GM13977 (cell line): ENCODE measurements around the gene KCNQ1.

ENCODE experiments used
- DNase-seq: peaks from one replicate; pipeline ENCODE4 v3.0.0; 2012; ENCODE audit warnings: low spot score
- CTCF ChIP-seq: IDR thresholded peaks from 2 replicates; pipeline ENCODE4 v1.5.1; 2012; ENCODE audit warnings: mild to moderate bottlenecking, control low read depth; ENCODE audit not compliant: insufficient read depth; ENCODE audit errors: extremely low read depth, missing control alignments
- in situ Hi-C: fragments of 300-500 bp; cut with MboI; formaldehyde crosslinking; loops from one replicate; pipeline ENCODE4 v1.12.0; 2022; ENCODE audit warnings: low sequenced_read_pairs, low pct_unique_long_range_greater_than_20kb, mixed read lengths, inconsistent platforms; ENCODE audit not compliant: unreplicated experiment

Gene KCNQ1

DNA sequence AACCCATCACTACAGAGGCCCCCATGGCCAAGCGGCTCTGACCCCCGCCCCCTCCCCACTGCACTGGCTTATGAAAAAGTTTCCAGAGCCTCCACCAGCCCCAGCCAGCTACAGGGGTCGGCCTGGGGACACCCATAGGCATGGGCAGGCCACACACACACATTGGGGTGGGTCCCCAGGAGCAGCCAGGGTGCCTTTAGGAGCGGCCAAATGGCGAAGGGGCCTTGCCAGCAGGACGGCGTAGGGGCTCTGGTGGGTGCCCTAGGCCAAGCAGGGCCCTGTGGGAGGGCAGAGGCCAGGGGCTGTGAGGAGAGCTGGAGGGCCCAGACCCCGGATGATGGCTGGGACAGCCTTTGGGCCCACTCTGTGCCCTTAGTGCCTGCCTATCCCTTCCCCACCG lies 34.2 kb upstream of the KCNQ1 start:
- TF ChIP-seq CTCF, result no peak
- DNase-seq, result no peak
- in situ Hi-C loops, result loop anchor here (25.0 kb wide), 1 partner anchor 223 kb away; no protein-coding TSS in a partner anchor

- no peak for DNase-seq
- TF ChIP-seq CTCF, result no peak
- in situ Hi-C loops, result loop anchor here (25.0 kb wide), 1 partner anchor 224 kb away; no protein-coding TSS in a partner anchor
These were observed 33.1 kb upstream of the KCNQ1 start for GRCh38 chr11:2411446-2412305.

DNA sequence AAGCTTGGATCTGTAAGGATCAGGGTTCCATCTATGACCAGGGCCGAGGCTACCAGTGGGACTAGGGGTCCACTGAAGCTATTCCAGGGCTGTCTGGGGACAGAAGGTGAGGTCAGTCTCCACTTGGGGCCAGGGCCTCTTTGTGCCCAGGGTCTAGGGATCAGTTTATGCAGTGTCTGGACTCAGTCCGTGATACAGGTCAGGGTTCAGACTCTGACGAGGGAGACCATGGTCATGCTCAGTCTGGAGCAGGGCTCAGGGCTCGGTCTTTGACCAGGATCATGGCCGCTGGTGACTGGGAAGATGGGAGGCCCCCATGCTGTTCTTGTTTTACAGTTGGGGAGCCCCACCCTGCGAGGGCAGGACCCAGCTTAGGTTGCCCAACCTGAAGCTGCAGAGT lies 32.5 kb upstream of the KCNQ1 start:
- in situ Hi-C loops, result loop anchor here (25.0 kb wide), 1 partner anchor 225 kb away; no protein-coding TSS in a partner anchor
- TF ChIP-seq CTCF, result no peak
- no peak for DNase-seq

- in situ Hi-C loops, result loop anchor here (25.0 kb wide), 1 partner anchor 227 kb away; no protein-coding TSS in a partner anchor
- TF ChIP-seq CTCF, result no peak
- no peak for DNase-seq
These were observed 30.8 kb upstream of the KCNQ1 start for GRCh38 chr11:2413742-2414579.

- in situ Hi-C loops, result loop anchor here (25.0 kb wide), 1 partner anchor 227 kb away; no protein-coding TSS in a partner anchor
- no peak for TF ChIP-seq CTCF
These were observed 30.2 kb upstream of the KCNQ1 start for GRCh38 chr11:2414616-2415015.

GRCh38 chr11:2415171-2415570 lies 29.6 kb upstream of the KCNQ1 start:
- no peak for DNase-seq
- TF ChIP-seq CTCF, result no peak
- in situ Hi-C loops, result loop anchor here (25.0 kb wide), 1 partner anchor 228 kb away; no protein-coding TSS in a partner anchor

More at GRCh38 chr11:2414616-2415015, 30.2 kb upstream of the KCNQ1 start:
- DNase-seq, result no peak
